Right lobe of liver (tissue), 6 donors: ENCODE measurements around the gene PCED1B. TPM values are rescaled to one million over a fixed set of nuclear protein-coding genes. Genes with fewer than 3 reads are reported as not detected.

Experiments
- ATAC-seq, 4 donors: fragments of 200-7000 bp; cut with Tn5 transposase; one replicate each; pipeline ENCODE4 v1.9.1; 2020; ENCODE audit warnings: mild to moderate bottlenecking in 4 of 4, moderate library complexity in 4 of 4
- DNase-seq, 3 donors: peaks; one replicate each; pipeline ENCODE4 v3.0.0-alpha.2; 2020
- H3K27ac ChIP-seq, 3 donors: fragments of 200-600 bp; one replicate each; pipeline ENCODE4 v1.8.0; 2022
- H3K27me3 ChIP-seq, 2 donors: fragments of 200-600 bp; one replicate each; pipeline ENCODE4 v1.8.0; 2022
- H3K36me3 ChIP-seq, 4 donors: fragments of 200-600 bp; sonication (generic) in 1 of 4; one replicate each; pipeline versions ENCODE4 v1.5.1 to v1.8.0; 2017 to 2022; ENCODE audit warnings: control low read depth in 1 of 4
- H3K4me1 ChIP-seq, 4 donors: fragments of 200-600 bp; sonication (generic) in 1 of 4; one replicate each; pipeline versions ENCODE4 v1.5.1 to v1.8.0; 2017 to 2022; ENCODE audit warnings: control low read depth in 1 of 4
- H3K4me3 ChIP-seq, 3 donors: fragments of 200-600 bp; one replicate each; pipeline ENCODE4 v1.8.0; 2022
- H3K9me3 ChIP-seq, 4 donors: fragments of 200-600 bp; sonication (generic) in 1 of 4; one replicate each; pipeline versions ENCODE4 v1.5.1 to v1.8.0; 2017 to 2022; ENCODE audit warnings: control low read depth in 1 of 4
- CTCF ChIP-seq, 4 donors: fragments of 200-600 bp in 3 of 4; fragments of 450-650 bp in 1 of 4; IDR thresholded peaks; one replicate each; pipeline versions ENCODE4 v1.5.1 to v1.8.0; 2016 to 2022; ENCODE audit warnings: antibody characterized with exemption in 4 of 4, mild to moderate bottlenecking in 2 of 4
- POLR2A ChIP-seq: fragments of 450-650 bp; IDR thresholded peaks from one replicate; pipeline ENCODE4 v1.6.1; 2017; ENCODE audit warnings: antibody characterized with exemption, mild to moderate bottlenecking
- WGBS: methylation state at CpG from one replicate; pipeline ENCODE4 v1.1.6; 2018; ENCODE audit warnings: low coverage, low lambda C conversion rate; ENCODE audit not compliant: insufficient coverage; ENCODE audit errors: missing lambda C conversion rate; 5-methylcytosine and 5-hydroxymethylcytosine counted together
- intact Hi-C, 2 donors: fragments of 100-400 bp; cut with DNase I; formaldehyde crosslinking; loops; one replicate each; pipeline versions ENCODE4 v1.11.2 to v1.14.1; 2022
- total RNA-seq, 6 experiments: library from RNA; depleted of rRNA in 2 of 6; stranded (reverse); fragments of >200 nt in 2 of 6; fragmentation: NEBNext Ultra II Directional in 3 of 6; extraction: Animal tissue kit (Norgen Biotek cat#: 25700) in 3 of 6; gene quantifications; one replicate each; pipeline versions ENCODE4 v1.1.0 to v1.2.4, GENCODE V29; 2016 to 2023
- donor health status: DM: no; HTN: yes; CAD: no.
- donor health status: DM: no; HTN: no; CAD: no.
- donor health status: DM: no; HTN: no; CAD: no.
- donor health status: DM: no; HTN: yes; CAD: no.
- donor health status: DM: no; HTN: yes; CAD: no.

The PCED1B gene
- total RNA-seq, 6 experiments from 2014 or later, result 0.62 to 3.0 (median 1.1) TPM

- Histone ChIP-seq H3K4me1 (no peaks in the 10 kb centered on the region), H3K27ac (no peak overlapping the region), H3K9me3 (no peaks in the 10 kb centered on the region), H3K4me3 (no peak overlapping the region), H3K27me3 (no peaks in the 10 kb centered on the region), H3K36me3 (no peaks in the 10 kb centered on the region)
- no peak for ATAC-seq
- intact Hi-C loops, result no loop called here
- DNase-seq, result no peak
- TF ChIP-seq CTCF (IDR thresholded peaks at IDR 0.05) (no peak), POLR2A (no peak)
- 39% methylated on average over 2 of the region's 2 CpGs for WGBS
Measured at GRCh38 chr12:47144769-47145168, 65.3 kb downstream of the PCED1B start.

- H3K4me1 ChIP-seq, result no peaks in the 10 kb centered on the region
- H3K36me3 ChIP-seq, result no peaks in the 10 kb centered on the region
- H3K9me3 ChIP-seq, result no peaks in the 10 kb centered on the region
- DNase-seq, result no peak
- no peaks in the 10 kb centered on the region for H3K27me3 ChIP-seq
- no peak overlapping the region for H3K4me3 ChIP-seq
- intact Hi-C loops, result no loop called here
- ATAC-seq, result no peak
- TF ChIP-seq POLR2A, result no peak
- TF ChIP-seq CTCF (IDR thresholded peaks at IDR 0.05), result no peak
- no peak overlapping the region for H3K27ac ChIP-seq
- WGBS, result 75% methylated on average over 4 of the region's 4 CpGs
Measured at GRCh38 chr12:47145188-47145587, 65.8 kb downstream of the PCED1B start.

GRCh38 chr12:47147739-47148138 is 68.3 kb downstream of the PCED1B start:
- WGBS, result 93% methylated on average over 2 of the region's 2 CpGs
- no peaks in the 10 kb centered on the region for H3K9me3 ChIP-seq

GRCh38 chr12:47149146-47149545 is 69.7 kb downstream of the PCED1B start:
- Histone ChIP-seq H3K9me3 (no peaks in the 10 kb centered on the region), H3K27ac (no peak overlapping the region), H3K4me3 (no peak overlapping the region), H3K36me3 (no peaks in the 10 kb centered on the region), H3K27me3 (no peaks in the 10 kb centered on the region), H3K4me1 (no peaks in the 10 kb centered on the region)
- no peak for TF ChIP-seq CTCF (IDR thresholded peaks at IDR 0.05)
- no peak for TF ChIP-seq POLR2A
- DNase-seq, result no peak
- intact Hi-C loops, result no loop called here
- 57% methylated on average over 3 of the region's 3 CpGs for WGBS
- ATAC-seq, result no peak

More at GRCh38 chr12:47147739-47148138, 68.3 kb downstream of the PCED1B start:
- ATAC-seq, result no peak
- Histone ChIP-seq H3K27me3 (no peaks in the 10 kb centered on the region), H3K4me3 (no peak overlapping the region), H3K36me3 (no peaks in the 10 kb centered on the region), H3K4me1 (no peaks in the 10 kb centered on the region), H3K27ac (no peak overlapping the region)
- DNase-seq, result no peak
- intact Hi-C loops, result no loop called here
- TF ChIP-seq CTCF (IDR thresholded peaks at IDR 0.05) (no peak), POLR2A (no peak)

GRCh38 chr12:47152095-47152494 is 72.7 kb downstream of the PCED1B start:
- ATAC-seq, result no peak
- intact Hi-C loops, result no loop called here
- no peak overlapping the region for H3K27ac ChIP-seq
- no peak overlapping the region for H3K4me3 ChIP-seq
- no peak for DNase-seq
- H3K36me3 ChIP-seq, result no peaks in the 10 kb centered on the region
- H3K27me3 ChIP-seq, result no peaks in the 10 kb centered on the region
- 38% methylated on average over 1 of the region's 1 CpG for WGBS
- no peaks in the 10 kb centered on the region for H3K4me1 ChIP-seq
- H3K9me3 ChIP-seq, result no peaks in the 10 kb centered on the region
- no peak for TF ChIP-seq CTCF (IDR thresholded peaks at IDR 0.05)
- no peak for TF ChIP-seq POLR2A
